ENCODE results near the gene CSF2.

CSF2 gene

DNA sequence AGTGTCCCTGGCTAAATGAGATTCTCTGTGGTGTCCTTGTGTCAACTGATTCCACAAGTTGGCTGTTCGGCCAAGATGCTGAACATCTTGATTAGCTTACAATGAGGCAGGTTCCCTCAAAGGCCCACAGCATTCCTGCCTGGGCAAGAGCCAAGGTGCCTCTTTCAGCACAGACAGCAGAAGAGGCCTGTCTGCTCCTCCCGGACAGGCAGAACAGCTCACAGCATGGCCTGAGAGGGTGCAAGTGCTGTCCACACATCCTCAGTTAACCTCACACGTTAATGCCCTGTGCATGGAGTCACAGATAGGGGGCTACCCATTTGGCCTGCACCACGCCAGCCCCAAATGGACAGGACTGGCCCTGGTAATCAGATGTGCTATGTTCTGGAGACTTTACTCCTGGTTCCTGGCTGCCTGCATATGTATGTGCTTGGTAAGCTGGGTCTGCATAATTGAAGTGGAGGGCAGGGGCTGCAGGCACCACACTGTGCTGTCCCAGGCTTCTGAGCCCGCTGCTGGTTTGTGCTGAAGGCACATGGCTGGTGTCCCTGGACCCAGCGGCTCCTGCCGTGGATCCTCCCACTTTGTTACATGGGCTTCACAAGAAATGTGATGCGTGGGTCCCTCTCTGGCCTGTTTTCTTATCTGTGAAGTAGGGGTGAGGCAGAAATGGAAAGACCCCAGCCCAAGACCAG is 8.9 kb downstream of the CSF2 start:
- no peak for DNase-seq (ENCODE audit: low read depth)
- H3K4me3 ChIP-seq (ENCODE audit: low read depth, low read length) = no peak overlapping the region

DNA sequence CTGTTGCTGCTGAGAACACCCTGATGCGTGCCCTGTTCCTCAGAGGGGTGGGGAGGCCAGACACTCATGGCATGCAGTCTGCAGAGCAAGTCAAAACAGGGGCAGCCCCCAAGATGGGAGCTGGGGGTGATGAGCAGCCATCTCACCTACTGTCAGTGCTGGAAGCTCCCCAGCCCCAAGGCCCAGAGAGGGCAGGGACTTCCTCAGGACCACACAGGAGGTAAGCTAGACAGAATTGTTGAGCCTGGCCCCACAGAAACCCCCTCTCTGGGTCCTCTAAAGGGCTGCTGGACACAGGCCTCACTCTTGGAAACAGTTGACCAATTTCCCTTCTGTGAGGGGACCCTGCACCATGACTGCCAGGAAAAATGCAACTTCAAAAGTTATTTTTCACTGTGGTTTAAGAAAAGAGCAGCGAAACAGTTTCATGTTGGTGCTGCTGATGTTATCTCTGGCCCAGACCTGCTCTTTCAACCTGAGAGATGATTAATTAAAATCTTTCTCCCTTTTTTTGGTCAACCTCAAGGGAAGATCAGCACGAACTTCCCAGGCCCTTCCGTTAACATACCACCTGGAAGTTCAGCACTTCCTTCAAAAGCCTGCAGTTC is 9.6 kb downstream of the CSF2 start:
- H3K4me3 ChIP-seq (ENCODE audit: low read depth, low read length) = no peak overlapping the region
- no peak for DNase-seq (ENCODE audit: low read depth)

DNA sequence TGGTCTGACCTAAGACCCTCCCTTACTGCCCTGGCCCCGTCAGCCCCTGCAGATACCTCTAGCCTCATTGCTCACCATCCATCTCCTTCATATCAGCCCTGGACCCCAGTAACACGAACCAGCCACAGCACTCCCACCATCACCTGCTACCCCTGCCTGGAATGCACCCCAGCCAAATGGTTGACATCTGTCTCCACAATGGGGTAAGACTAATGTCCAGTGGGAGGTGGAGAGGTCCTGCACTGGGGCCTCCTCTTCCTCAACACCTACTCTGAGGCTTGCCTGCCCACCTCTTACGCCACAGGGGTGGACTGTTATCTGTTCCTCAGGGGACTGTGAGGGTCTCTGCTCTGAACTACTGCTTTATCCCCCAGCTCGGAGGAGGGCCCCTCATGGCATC is 12.1 kb downstream of the CSF2 start:
- DNase-seq (ENCODE audit: low read depth) = no peak
- no peak overlapping the region for H3K4me3 ChIP-seq (ENCODE audit: low read depth, low read length)

- peak; percentile 81 for DNase-seq (ENCODE audit: low read depth)
- H3K4me3 ChIP-seq (ENCODE audit: low read depth, low read length) = no peak overlapping the region
Observed at GRCh38 chr5:132086277-132086794, 12.7 kb downstream of the CSF2 start.

DNA sequence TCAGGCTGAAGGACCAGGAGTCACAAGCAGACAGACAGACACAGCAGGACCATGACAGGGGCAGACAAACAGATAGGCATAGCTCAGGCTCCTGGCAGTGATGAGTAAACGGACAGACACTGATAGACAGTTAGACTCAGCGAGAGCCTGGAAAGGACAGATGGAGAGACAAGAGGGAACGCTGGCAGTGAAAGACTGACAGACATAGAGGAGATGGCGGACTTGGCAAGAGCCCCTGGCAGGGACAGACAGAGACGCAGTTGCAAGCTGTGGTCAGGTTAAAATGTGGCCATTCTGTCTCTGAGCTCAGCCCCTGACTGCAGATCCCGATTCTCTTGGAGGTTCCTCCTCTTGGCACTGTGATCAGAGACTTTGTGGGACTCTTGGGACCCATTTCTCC is 13.6 kb downstream of the CSF2 start:
- H3K4me3 ChIP-seq (ENCODE audit: low read depth, low read length) = no peak overlapping the region
- DNase-seq (ENCODE audit: low read depth) = no peak

DNA sequence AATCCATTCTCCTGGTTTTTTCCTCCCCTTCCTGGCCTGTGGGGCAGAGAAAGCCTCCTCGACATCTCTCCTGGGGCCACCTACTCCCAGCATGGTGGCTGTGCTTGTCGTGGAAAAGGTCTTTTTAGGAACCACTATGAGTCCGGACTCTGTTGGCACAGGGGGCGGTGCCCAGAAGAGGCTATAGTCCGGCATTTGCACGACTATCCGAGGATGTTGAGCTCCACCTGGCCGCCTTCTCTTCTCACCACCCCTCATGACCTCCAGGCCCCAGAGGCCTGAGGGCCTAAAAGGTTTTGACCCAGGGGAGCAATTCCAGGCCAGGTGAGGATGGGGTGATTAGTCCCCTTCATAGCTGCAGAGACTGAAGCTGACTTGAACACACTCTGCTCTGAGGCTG is 14.1 kb downstream of the CSF2 start:
- no peak for DNase-seq (ENCODE audit: low read depth)
- H3K4me3 ChIP-seq (ENCODE audit: low read depth, low read length) = no peak overlapping the region

GRCh38 chr5:132089363-132089762 is 15.8 kb downstream of the CSF2 start:
- no peak for DNase-seq (ENCODE audit: low read depth)
- H3K4me3 ChIP-seq (ENCODE audit: low read depth, low read length) = no peak overlapping the region

- peak; percentile 77 for DNase-seq (ENCODE audit: low read depth)
- no peak overlapping the region for H3K4me3 ChIP-seq (ENCODE audit: low read depth, low read length)
Observed at GRCh38 chr5:132090107-132090506, 16.5 kb downstream of the CSF2 start.

GRCh38 chr5:132093271-132093670 is 19.7 kb downstream of the CSF2 start:
- no peak for DNase-seq (ENCODE audit: low read depth)
- H3K4me3 ChIP-seq (ENCODE audit: low read depth, low read length) = no peak overlapping the region

GRCh38 chr5:132094393-132095076 is 20.9 kb downstream of the CSF2 start:
- H3K4me3 ChIP-seq (ENCODE audit: low read depth, low read length) = no peak overlapping the region
- DNase-seq (ENCODE audit: low read depth) = peak; percentile 82

DNA sequence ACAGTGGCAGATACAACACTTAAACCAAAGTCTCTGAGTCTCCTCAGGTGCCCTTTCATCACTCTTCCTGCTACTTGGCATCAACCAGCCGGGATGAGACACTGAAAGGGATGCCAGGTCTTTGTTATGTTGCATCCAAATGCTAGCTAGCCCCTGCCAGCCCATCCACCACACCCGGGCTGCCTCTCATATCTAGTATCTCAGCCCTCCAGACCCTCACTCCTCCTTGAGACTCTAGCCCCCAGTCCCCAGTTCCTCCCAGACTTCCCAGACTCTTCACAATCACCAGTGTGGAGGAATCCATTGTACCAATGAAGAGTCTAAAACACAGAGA is 21.5 kb downstream of the CSF2 start:
- H3K4me3 ChIP-seq (ENCODE audit: low read depth, low read length) = no peak overlapping the region
- DNase-seq (ENCODE audit: low read depth) = no peak

- DNase-seq (ENCODE audit: low read depth) = no peak
- no peak overlapping the region for H3K4me3 ChIP-seq (ENCODE audit: low read depth, low read length)
Observed at GRCh38 chr5:132095424-132095972, 21.9 kb downstream of the CSF2 start.

DNA sequence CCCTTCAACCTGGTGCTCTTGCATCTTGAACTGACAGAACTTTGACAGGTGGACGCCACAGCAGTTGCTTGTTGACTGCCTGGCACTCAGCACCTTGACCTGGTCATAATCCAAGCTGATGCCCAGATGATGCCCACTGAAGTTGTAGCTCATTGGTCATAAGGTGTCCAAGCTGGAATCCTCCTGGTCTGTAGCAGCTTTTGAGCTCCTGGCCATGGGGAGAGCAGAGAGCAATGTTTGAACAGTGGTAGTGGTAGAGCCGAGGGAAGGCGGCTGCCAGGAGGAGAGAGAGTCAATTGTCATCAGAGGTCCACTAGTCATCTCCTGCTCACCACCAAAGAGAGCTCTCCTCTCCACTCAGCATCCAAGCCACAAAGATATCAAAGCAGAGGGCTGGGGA is 23.3 kb downstream of the CSF2 start:
- no peak overlapping the region for H3K4me3 ChIP-seq (ENCODE audit: low read depth, low read length)
- no peak for DNase-seq (ENCODE audit: low read depth)

- H3K4me3 ChIP-seq (ENCODE audit: low read depth, low read length) = no peak overlapping the region
- DNase-seq (ENCODE audit: low read depth) = no peak
Observed at GRCh38 chr5:132098151-132098594, 24.6 kb downstream of the CSF2 start.

- no peak overlapping the region for H3K4me3 ChIP-seq (ENCODE audit: low read depth, low read length)
- no peak for DNase-seq (ENCODE audit: low read depth)
Observed at GRCh38 chr5:132098621-132099020, 25.0 kb downstream of the CSF2 start.

GRCh38 chr5:132099076-132099748 is 25.6 kb downstream of the CSF2 start:
- no peak for DNase-seq (ENCODE audit: low read depth)
- H3K4me3 ChIP-seq (ENCODE audit: low read depth, low read length) = no peak overlapping the region

DNA sequence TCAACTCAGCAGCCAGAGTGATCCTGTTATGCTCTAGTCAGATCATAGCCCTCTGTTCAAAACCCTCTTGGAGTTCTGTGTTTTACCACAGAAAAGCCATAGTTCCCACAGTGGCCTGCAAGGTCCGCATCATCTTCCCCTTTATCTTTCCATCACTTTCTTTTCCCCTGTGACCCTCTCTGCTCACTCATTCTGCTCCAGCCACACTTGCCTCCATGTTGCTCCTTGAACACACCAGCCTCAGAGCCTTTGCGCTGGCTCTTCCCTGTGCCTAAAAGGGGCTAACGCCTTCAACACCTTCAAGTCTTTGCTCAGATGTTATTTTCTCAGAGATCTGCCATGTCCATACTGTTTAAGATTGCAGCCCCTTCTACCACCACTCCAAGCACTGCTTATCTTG is 26.3 kb downstream of the CSF2 start:
- no peak for DNase-seq (ENCODE audit: low read depth)
- no peak overlapping the region for H3K4me3 ChIP-seq (ENCODE audit: low read depth, low read length)

DNA sequence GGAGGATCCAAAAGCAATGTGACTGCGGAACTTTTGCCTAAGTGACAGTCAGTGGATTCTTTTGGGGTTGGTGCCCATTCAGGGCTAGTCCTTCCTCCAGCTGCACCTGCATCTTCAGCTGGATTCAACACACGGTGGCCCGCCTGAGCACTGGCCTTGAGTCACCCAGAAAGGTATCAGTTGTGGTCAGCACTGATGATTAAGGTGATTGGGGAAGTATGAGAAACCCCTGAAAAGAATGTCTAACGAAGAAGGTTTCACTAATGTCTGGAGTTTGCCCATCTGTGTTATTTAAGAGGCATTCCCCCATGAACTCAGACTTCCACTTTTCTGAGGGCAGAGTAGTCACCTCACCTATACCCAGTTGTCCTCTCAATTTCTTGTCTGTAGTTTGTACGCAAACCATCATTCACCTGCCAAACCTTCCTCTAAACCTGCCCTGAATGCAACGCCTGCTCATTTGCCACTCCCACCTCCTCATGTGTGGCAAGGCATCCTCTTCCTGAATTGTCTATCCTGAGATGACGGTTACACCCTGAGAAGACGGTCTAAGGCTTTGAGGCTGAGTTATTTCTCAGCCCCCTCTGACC is 27.2 kb downstream of the CSF2 start:
- no peak for DNase-seq (ENCODE audit: low read depth)
- no peak overlapping the region for H3K4me3 ChIP-seq (ENCODE audit: low read depth, low read length)

DNA sequence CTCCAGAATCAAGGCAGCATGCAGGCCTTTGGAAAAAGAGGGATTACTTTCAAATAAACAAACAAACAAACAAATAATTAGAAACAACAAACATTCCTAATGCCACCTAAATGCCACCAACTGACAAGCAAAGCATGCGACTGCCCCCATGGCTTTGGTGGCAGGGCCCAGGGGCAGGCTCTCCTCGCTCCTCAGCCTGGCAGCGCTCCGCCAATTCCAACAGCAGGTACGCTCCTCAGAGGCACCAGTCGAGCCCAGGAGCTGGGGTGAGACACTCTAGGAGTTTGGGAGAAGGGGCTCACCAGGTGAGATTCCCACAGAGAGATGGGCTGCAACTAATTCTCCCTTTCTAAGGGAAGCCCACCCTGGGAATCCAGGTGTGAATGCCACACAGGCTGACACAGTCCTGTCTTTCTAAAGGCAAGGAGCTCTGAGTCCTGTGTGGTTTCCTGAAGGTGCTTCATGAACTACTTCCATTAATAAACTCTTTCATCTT is 27.8 kb downstream of the CSF2 start:
- no peak for DNase-seq (ENCODE audit: low read depth)
- H3K4me3 ChIP-seq (ENCODE audit: low read depth, low read length) = no peak overlapping the region

Measured in skeletal muscle cell (primary cell).